Caco-2 (cell line): Measurements from ENCODE around the gene PPP4R2. TPM values are rescaled to one million over a fixed set of nuclear protein-coding genes. Genes with fewer than 3 reads are reported as not detected.

Experiments
- BruUV-seq: library from RNA; stranded (reverse); fragments of 400-500 nt; replicated peaks from 2 replicates; lab custom pipeline; 2021; lab: Mats Ljungman, UMichigan
- CTCF ChIA-PET: fragments of 300-600 bp; sonication (Branson Sonifier 250); formaldehyde crosslinking; loops from one replicate; lab custom pipeline; 2022; ENCODE audit warnings: antibody characterized with exemption; lab: Charles Lee
- POLR2A ChIA-PET: fragments of 300-600 bp; sonication (Branson Sonifier 250); formaldehyde crosslinking; loops from one replicate; lab custom pipeline; 2022; ENCODE audit warnings: antibody characterized with exemption; lab: Charles Lee
- DNase-seq, 2 experiments: peaks; one replicate each; pipeline versions ENCODE4 v3.0.0 to v3.0.0-alpha.2; 2020 to 2022
- H3K27me3 ChIP-seq: replicated peaks from 2 replicates; pipeline ENCODE4 v1.6.0; 2011; ENCODE audit warnings: low read length; ENCODE audit not compliant: control insufficient read depth, insufficient read depth
- H3K36me3 ChIP-seq: 2 replicates; pipeline ENCODE4 v1.5.1; 2011; ENCODE audit warnings: low read length; ENCODE audit not compliant: control insufficient read depth, insufficient read depth
- H3K4me1 ChIP-seq: fragments of 250-450 bp; sonication (Bioruptor Pico); 2 replicates; pipeline ENCODE4 v1.5.1; 2020; ENCODE audit warnings: mild to moderate bottlenecking
- H3K4me3 ChIP-seq: 2 replicates; pipeline ENCODE4 v1.5.1; 2011; ENCODE audit warnings: low read depth, mild to moderate bottlenecking, control low read depth, low read length
- H3K9me3 ChIP-seq: fragments of 250-450 bp; sonication (Bioruptor Pico); 2 replicates; pipeline ENCODE4 v1.5.1; 2020; ENCODE audit warnings: mild to moderate bottlenecking, moderate library complexity
- H3K27ac Mint-ChIP-seq: one replicate; pipeline ENCODE4 v1.8.0; 2022; ENCODE audit warnings: mixed read lengths; ENCODE audit not compliant: unreplicated experiment
- H3K27me3 Mint-ChIP-seq: one replicate; pipeline ENCODE4 v1.8.0; 2022; ENCODE audit warnings: mixed read lengths; ENCODE audit not compliant: insufficient read depth, unreplicated experiment
- H3K36me3 Mint-ChIP-seq: one replicate; pipeline ENCODE4 v1.8.0; 2022; ENCODE audit warnings: mild to moderate bottlenecking, mixed read lengths; ENCODE audit not compliant: insufficient read depth, unreplicated experiment
- H3K4me1 Mint-ChIP-seq: one replicate; pipeline ENCODE4 v1.8.0; 2022; ENCODE audit warnings: low read depth, mixed read lengths; ENCODE audit not compliant: unreplicated experiment
- H3K4me3 Mint-ChIP-seq: one replicate; pipeline ENCODE4 v1.8.0; 2022; ENCODE audit warnings: mild to moderate bottlenecking, moderate library complexity, mixed read lengths; ENCODE audit not compliant: unreplicated experiment
- H3K9me3 Mint-ChIP-seq: one replicate; pipeline ENCODE4 v1.8.0; 2022; ENCODE audit warnings: mixed read lengths; ENCODE audit not compliant: unreplicated experiment
- CTCF ChIP-seq, 2 experiments: fragments of 200-600 bp in 1 of 2; IDR thresholded peaks; 1 replicate in 1 of 2; 2 replicates in 1 of 2; pipeline versions ENCODE4 v1.5.1 to v1.8.0; 2011 to 2022; ENCODE audit warnings: antibody characterized with exemption in 1 of 2, control low read depth in 1 of 2, inconsistent platforms in 1 of 2, low read depth in 1 of 2, low read length in 1 of 2, mild to moderate bottlenecking in 1 of 2, moderate library complexity in 1 of 2; ENCODE audit not compliant: insufficient read depth in 1 of 2, severe bottlenecking in 1 of 2, unreplicated experiment in 1 of 2
- intact Hi-C: fragments of 100-400 bp; cut with micrococcal nuclease; formaldehyde crosslinking; loops from one replicate; pipeline ENCODE4 v1.10.0; 2022; ENCODE audit not compliant: unreplicated experiment
- total RNA-seq: library from RNA; stranded (reverse); gene quantifications from 2 replicates; pipeline ENCODE4 v1.2.3, GENCODE V29; 2022

PPP4R2 gene
- total RNA-seq, 1 experiment from 2014 or later = 91.3 TPM

- H3K36me3 Mint-ChIP-seq = peaks cover 22% of the 10 kb centered on the region
- no TSS peak for BruUV-seq
- Histone ChIP-seq H3K9me3 (no peaks in the 10 kb centered on the region), H3K27me3 (no peaks in the 10 kb centered on the region), H3K36me3 (no peaks in the 10 kb centered on the region), H3K4me1 (peaks cover 16% of the 10 kb centered on the region; the same call in 1 of the 2 replicates), H3K4me3 (no peak overlapping the region)
- ChIA-PET CTCF (no interaction called here), POLR2A (no interaction called here)
- no peaks in the 10 kb centered on the region for H3K9me3 Mint-ChIP-seq
- no peak for TF ChIP-seq CTCF (IDR thresholded peaks at IDR 0.05; ENCODE audit: insufficient read depth in 1 of 2, low read depth in 1 of 2, low read length in 1 of 2, severe bottlenecking in 1 of 2, unreplicated experiment in 1 of 2)
- H3K4me1 Mint-ChIP-seq = peaks cover 21% of the 10 kb centered on the region
- no peak overlapping the region for H3K27ac Mint-ChIP-seq
- intact Hi-C loops = no loop called here
- peak in 1 of 2 experiments; percentile 11 for DNase-seq
- H3K27me3 Mint-ChIP-seq = no peaks in the 10 kb centered on the region
- H3K4me3 Mint-ChIP-seq = no peak overlapping the region
These were observed 3.2 kb upstream of the PPP4R2 start for GRCh38 chr3:72993391-72993790.

GRCh38 chr3:72995337-72995736, 1.3 kb upstream of the PPP4R2 start:
- Histone ChIP-seq H3K9me3 (no peaks in the 10 kb centered on the region), H3K36me3 (no peaks in the 10 kb centered on the region), H3K27me3 (no peaks in the 10 kb centered on the region), H3K4me1 (peaks cover 29% of the 10 kb centered on the region), H3K4me3 (no peak overlapping the region)
- no peak for TF ChIP-seq CTCF (IDR thresholded peaks at IDR 0.05; ENCODE audit: insufficient read depth in 1 of 2, low read depth in 1 of 2, low read length in 1 of 2, severe bottlenecking in 1 of 2, unreplicated experiment in 1 of 2)
- CTCF ChIA-PET = interaction anchor here (0.7 kb wide), 1 partner anchor 580 kb away, joined by 7 read pairs; no protein-coding TSS in a partner anchor
- Mint-ChIP-seq H3K9me3 (no peaks in the 10 kb centered on the region), H3K4me3 (no peak overlapping the region), H3K27me3 (no peaks in the 10 kb centered on the region), H3K36me3 (peaks cover 41% of the 10 kb centered on the region), H3K4me1 (peaks cover 24% of the 10 kb centered on the region), H3K27ac (no peak overlapping the region)
- no peak for DNase-seq
- intact Hi-C loops = no loop called here
- POLR2A ChIA-PET = no interaction called here
- no TSS peak for BruUV-seq

- peaks cover 29% of the 10 kb centered on the region for H3K4me1 ChIP-seq
- intact Hi-C loops = loop anchor here (2.0 kb wide), 1 partner anchor 61 kb away; no protein-coding TSS in a partner anchor
- BruUV-seq = no TSS peak
- peak overlapping the region; percentile 91 for H3K4me3 ChIP-seq
- Mint-ChIP-seq H3K4me3 (peak overlapping the region; percentile 98), H3K9me3 (no peaks in the 10 kb centered on the region), H3K36me3 (peaks cover 49% of the 10 kb centered on the region), H3K4me1 (peaks cover 27% of the 10 kb centered on the region), H3K27me3 (no peaks in the 10 kb centered on the region), H3K27ac (peak overlapping the region; percentile 90)
- no peaks in the 10 kb centered on the region for H3K27me3 ChIP-seq
- ChIA-PET CTCF (interaction anchor here (1.8 to 1.9 kb wide), 2 partner anchors 43 to 61 kb away, joined by 8 to 12 read pairs; no protein-coding TSS in a partner anchor), POLR2A (interaction anchor here (0.5 to 1.7 kb wide), 3 partner anchors 9 to 42 kb away, joined by 3 to 6 read pairs (median 4); no protein-coding TSS in a partner anchor)
- TF ChIP-seq CTCF (IDR thresholded peaks at IDR 0.05; ENCODE audit: insufficient read depth in 1 of 2, low read depth in 1 of 2, low read length in 1 of 2, severe bottlenecking in 1 of 2, unreplicated experiment in 1 of 2) = no peak
- peak in 1 of 2 experiments; percentile 9 for DNase-seq
- no peaks in the 10 kb centered on the region for H3K9me3 ChIP-seq
- no peaks in the 10 kb centered on the region for H3K36me3 ChIP-seq
These were observed 514 bp upstream of the PPP4R2 start for GRCh38 chr3:72996121-72996472.
